ENCODE data around the gene PRELID1. TPM values are rescaled to one million over a fixed set of nuclear protein-coding genes. Genes with fewer than 3 reads are reported as not detected.

PRELID1 gene
- total RNA-seq, 1 experiment from 2014 or later = 201 TPM

DNA sequence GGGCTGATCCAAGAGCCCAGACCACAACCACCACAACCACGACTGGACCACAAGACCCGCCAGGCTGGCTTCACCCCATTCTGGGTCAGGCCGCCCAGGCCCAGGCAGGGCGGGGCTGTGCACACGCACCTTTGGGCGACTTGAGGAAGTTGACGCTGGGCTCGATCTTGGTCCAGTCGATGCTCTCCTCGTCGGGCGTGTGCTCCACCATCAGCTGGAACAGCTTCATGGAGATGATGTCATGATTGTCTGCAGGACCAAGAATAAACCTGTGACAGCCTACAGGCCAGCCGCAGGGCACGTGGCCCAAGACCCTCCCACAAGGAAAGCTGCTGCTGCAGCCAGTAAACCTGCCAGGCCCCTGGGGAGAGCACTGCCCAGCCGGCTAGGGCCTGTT, 30.6 kb downstream of the PRELID1 start:
- H3K4me3 Mint-ChIP-seq (ENCODE audit: unreplicated experiment) = no peak overlapping the region
- DNase-seq = no peak
- ChIA-PET CTCF (no interaction called here), POLR2A (interaction anchor here (0.5 kb wide), 1 partner anchor 15 kb away, joined by 4 read pairs; no protein-coding TSS in a partner anchor)
- TF ChIP-seq, protein P1, sequence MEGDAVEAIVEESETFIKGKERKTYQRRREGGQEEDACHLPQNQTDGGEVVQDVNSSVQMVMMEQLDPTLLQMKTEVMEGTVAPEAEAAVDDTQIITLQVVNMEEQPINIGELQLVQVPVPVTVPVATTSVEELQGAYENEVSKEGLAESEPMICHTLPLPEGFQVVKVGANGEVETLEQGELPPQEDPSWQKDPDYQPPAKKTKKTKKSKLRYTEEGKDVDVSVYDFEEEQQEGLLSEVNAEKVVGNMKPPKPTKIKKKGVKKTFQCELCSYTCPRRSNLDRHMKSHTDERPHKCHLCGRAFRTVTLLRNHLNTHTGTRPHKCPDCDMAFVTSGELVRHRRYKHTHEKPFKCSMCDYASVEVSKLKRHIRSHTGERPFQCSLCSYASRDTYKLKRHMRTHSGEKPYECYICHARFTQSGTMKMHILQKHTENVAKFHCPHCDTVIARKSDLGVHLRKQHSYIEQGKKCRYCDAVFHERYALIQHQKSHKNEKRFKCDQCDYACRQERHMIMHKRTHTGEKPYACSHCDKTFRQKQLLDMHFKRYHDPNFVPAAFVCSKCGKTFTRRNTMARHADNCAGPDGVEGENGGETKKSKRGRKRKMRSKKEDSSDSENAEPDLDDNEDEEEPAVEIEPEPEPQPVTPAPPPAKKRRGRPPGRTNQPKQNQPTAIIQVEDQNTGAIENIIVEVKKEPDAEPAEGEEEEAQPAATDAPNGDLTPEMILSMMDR (IDR thresholded peaks at IDR 0.05; ENCODE audit: insufficient read depth in 1 of 2, low read depth in 1 of 2, low read length in 1 of 2, severe bottlenecking in 1 of 2, unreplicated experiment in 1 of 2) = no peak
- H3K36me3 Mint-ChIP-seq (ENCODE audit: insufficient read depth, unreplicated experiment) = peaks cover 76% of the 10 kb centered on the region
- no peaks in the 10 kb centered on the region for H3K4me1 ChIP-seq
- no peaks in the 10 kb centered on the region for H3K9me3 ChIP-seq
- H3K9me3 Mint-ChIP-seq (ENCODE audit: unreplicated experiment) = no peaks in the 10 kb centered on the region
- H3K36me3 ChIP-seq (ENCODE audit: control insufficient read depth, insufficient read depth, low read length) = peaks cover 1% of the 10 kb centered on the region; the same call in 1 of the 2 replicates
- no peak overlapping the region for H3K4me3 ChIP-seq (ENCODE audit: low read depth, low read length)
- H3K27me3 ChIP-seq (replicated peaks; ENCODE audit: control insufficient read depth, insufficient read depth, low read length) = no peaks in the 10 kb centered on the region
- intact Hi-C loops (cut with micrococcal nuclease; ENCODE audit: unreplicated experiment) = no loop called here
- BruUV-seq (replicated peaks) = no TSS peak
- H3K4me1 Mint-ChIP-seq (ENCODE audit: low read depth, unreplicated experiment) = peaks cover 7% of the 10 kb centered on the region
- no peaks in the 10 kb centered on the region for H3K27me3 Mint-ChIP-seq (ENCODE audit: insufficient read depth, unreplicated experiment)
- no peak overlapping the region for H3K27ac Mint-ChIP-seq (ENCODE audit: unreplicated experiment)

DNA sequence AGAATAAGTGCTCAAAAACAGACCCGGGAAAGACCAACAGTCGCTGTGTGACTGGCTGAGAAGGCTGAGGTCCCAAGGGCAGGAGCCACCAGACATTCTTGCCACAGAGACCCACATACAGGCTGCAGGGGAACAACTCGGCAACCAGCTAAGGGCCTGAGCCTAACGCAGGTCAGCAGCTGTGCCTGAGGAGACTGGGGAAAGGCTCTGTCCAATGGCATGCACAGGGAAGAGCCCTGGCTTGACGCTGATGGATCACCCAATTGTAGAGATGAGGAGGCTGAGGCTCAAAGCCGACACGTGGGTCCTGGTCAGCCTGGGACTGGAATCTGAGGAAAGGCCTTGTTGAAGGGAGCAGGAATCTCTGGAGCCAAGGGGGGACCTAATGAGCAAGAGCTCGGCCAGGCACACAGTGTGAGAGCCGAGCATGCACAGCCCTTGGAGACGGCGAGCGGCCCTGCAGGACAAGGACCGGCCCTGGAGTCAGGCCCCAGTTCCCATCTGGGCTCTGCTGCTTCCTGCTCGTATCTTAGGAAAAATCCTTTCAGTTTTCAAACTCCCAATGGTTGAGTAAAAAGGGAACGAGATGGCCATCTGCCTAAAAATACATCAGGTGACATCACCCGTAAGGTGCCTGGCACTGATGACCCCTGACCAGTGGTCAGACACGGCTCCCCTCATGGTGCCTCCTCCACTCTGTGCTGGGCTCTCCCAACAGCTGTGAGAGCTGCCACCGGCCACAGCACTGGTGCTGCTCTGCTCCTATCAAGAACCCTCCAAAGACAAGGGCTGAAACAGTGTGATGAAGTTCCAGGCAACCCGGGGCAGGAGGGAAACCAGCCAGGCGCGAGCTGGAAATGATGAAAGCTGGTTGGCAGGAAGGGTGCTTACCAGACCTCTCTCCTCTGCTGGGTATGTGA, 31.4 kb downstream of the PRELID1 start:
- Histone ChIP-seq H3K27me3 (replicated peaks; ENCODE audit: control insufficient read depth, insufficient read depth, low read length) (no peaks in the 10 kb centered on the region), H3K36me3 (ENCODE audit: control insufficient read depth, insufficient read depth, low read length) (peaks cover 1% of the 10 kb centered on the region; the same call in 1 of the 2 replicates), H3K9me3 (no peaks in the 10 kb centered on the region), H3K4me3 (ENCODE audit: low read depth, low read length) (no peak overlapping the region), H3K4me1 (no peaks in the 10 kb centered on the region)
- DNase-seq = no peak
- intact Hi-C loops (cut with micrococcal nuclease; ENCODE audit: unreplicated experiment) = no loop called here
- CTCF ChIA-PET = no interaction called here
- Mint-ChIP-seq H3K9me3 (ENCODE audit: unreplicated experiment) (no peaks in the 10 kb centered on the region), H3K27me3 (ENCODE audit: insufficient read depth, unreplicated experiment) (no peaks in the 10 kb centered on the region), H3K4me3 (ENCODE audit: unreplicated experiment) (no peak overlapping the region), H3K27ac (ENCODE audit: unreplicated experiment) (no peak overlapping the region), H3K4me1 (ENCODE audit: low read depth, unreplicated experiment) (peaks cover 7% of the 10 kb centered on the region), H3K36me3 (ENCODE audit: insufficient read depth, unreplicated experiment) (peaks cover 78% of the 10 kb centered on the region)
- TF ChIP-seq, protein P1 (IDR thresholded peaks at IDR 0.05; ENCODE audit: insufficient read depth in 1 of 2, low read depth in 1 of 2, low read length in 1 of 2, severe bottlenecking in 1 of 2, unreplicated experiment in 1 of 2) = no peak
- POLR2A ChIA-PET = no interaction called here
- BruUV-seq (replicated peaks) = no TSS peak

DNA sequence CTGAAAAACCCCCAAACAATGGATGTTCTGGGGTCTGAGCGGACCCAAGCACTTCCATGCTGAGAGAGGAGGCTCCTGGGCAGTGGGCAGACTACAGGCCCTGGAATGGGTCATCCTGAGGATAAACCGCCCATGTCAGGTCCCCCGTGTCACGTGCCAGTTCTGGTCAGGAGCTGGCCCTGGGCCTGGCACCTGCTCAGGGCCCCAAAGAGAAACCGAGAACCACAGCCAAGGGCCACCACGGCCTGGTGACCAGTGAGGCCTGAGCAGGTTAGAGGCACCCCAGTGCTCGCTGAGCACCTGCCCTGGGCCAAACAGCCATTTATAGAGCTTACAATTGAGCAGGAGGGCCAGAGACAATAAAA, 32.1 kb downstream of the PRELID1 start:
- H3K9me3 Mint-ChIP-seq (ENCODE audit: unreplicated experiment) = no peaks in the 10 kb centered on the region
- no peaks in the 10 kb centered on the region for H3K27me3 Mint-ChIP-seq (ENCODE audit: insufficient read depth, unreplicated experiment)
- Histone ChIP-seq H3K36me3 (ENCODE audit: control insufficient read depth, insufficient read depth, low read length) (peaks cover 1% of the 10 kb centered on the region; the same call in 1 of the 2 replicates), H3K4me3 (ENCODE audit: low read depth, low read length) (no peak overlapping the region), H3K4me1 (no peaks in the 10 kb centered on the region), H3K9me3 (no peaks in the 10 kb centered on the region), H3K27me3 (replicated peaks; ENCODE audit: control insufficient read depth, insufficient read depth, low read length) (no peaks in the 10 kb centered on the region)
- BruUV-seq (replicated peaks) = no TSS peak
- peaks cover 73% of the 10 kb centered on the region for H3K36me3 Mint-ChIP-seq (ENCODE audit: insufficient read depth, unreplicated experiment)
- TF ChIP-seq, protein P1 (IDR thresholded peaks at IDR 0.05; ENCODE audit: insufficient read depth in 1 of 2, low read depth in 1 of 2, low read length in 1 of 2, severe bottlenecking in 1 of 2, unreplicated experiment in 1 of 2) = no peak
- H3K4me1 Mint-ChIP-seq (ENCODE audit: low read depth, unreplicated experiment) = peaks cover 7% of the 10 kb centered on the region
- no peak for DNase-seq
- H3K4me3 Mint-ChIP-seq (ENCODE audit: unreplicated experiment) = no peak overlapping the region
- intact Hi-C loops (cut with micrococcal nuclease; ENCODE audit: unreplicated experiment) = loop anchor here (1.0 kb wide), 2 partner anchors 17 to 221 kb away; no protein-coding TSS in a partner anchor
- peak overlapping the region; percentile 41 for H3K27ac Mint-ChIP-seq (ENCODE audit: unreplicated experiment)
- POLR2A ChIA-PET = interaction anchor here (1.0 kb wide), 1 partner anchor 16 kb away, joined by 4 read pairs; no protein-coding TSS in a partner anchor
- CTCF ChIA-PET = interaction anchor here (0.6 to 1.1 kb wide), 5 partner anchors 10 to 210 kb away, joined by 3 to 8 read pairs (median 4); no protein-coding TSS in a partner anchor

Data from Caco-2 (cell line).